Kidney capillary endothelial cell (primary cell): ENCODE measurements around the gene MTRF1.
"Not testable (repeated sequence)": the region's sequence is repeated elsewhere in the genome, so short reads cannot be mapped to it uniquely, and the experiment has no call there.

Experiments used
- DNase-seq: peaks from one replicate; pipeline ENCODE4 v3.0.0-alpha.2; 2018; ENCODE audit warnings: low spot score

MTRF1 gene

DNA sequence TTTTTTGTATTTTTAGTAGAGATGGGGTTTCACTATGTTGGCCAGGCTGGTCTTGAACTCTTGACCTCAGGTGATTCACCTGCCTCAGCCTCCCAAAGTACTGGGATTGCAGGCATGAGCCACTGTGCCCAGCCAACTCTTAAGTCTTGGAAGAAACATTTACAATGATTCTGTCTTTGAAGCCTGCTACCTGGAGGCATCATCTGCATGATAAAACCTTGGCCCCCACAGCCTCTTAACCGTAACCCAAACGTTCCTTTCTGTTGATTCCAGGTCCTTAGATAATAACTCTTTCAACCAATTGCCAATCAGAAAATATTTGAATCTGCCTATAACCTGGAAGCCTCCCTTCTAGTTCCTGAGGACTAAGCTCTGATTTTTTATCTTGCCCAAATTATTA lies 15.8 kb upstream of the MTRF1 start:
- DNase-seq = not testable (repeated sequence)

DNA sequence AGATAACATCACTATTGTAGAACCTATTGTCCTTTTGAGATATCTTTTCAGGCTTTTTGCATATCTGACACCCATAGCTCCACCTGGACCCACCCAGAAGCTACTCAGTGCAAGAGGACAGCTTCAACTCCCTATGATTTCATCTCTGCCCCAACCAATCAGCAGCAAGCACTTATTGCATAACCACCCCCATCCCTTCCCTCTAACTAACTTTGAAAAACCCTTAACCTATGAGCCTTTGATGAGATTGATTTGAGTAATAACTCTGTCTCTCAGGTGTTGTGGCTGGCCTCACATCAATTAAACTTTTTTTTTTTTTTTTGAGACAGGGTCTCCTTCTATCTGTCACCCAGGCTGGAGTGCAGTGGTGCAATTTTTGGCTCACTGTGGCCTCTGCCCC lies 13.4 kb upstream of the MTRF1 start:
- no peak for DNase-seq

DNA sequence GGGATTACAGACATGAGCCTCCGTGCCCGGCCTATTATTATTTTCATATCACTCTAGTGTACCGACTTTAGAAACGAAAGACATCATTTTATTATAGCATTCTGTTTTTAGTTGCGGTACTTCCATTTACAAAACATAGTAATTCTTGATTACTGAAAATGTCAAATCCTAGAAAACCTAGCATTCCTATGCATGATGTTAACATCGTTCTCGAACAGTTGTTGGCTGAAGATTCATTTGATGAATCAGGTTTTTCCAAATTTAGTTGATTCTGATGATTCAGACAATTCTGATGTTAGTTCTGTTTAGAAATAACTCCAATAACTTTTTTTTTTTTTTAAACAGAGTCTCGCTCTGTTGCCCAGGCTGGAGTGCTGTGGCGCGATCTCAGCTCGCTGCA lies 11.5 kb upstream of the MTRF1 start:
- DNase-seq = no peak

DNA sequence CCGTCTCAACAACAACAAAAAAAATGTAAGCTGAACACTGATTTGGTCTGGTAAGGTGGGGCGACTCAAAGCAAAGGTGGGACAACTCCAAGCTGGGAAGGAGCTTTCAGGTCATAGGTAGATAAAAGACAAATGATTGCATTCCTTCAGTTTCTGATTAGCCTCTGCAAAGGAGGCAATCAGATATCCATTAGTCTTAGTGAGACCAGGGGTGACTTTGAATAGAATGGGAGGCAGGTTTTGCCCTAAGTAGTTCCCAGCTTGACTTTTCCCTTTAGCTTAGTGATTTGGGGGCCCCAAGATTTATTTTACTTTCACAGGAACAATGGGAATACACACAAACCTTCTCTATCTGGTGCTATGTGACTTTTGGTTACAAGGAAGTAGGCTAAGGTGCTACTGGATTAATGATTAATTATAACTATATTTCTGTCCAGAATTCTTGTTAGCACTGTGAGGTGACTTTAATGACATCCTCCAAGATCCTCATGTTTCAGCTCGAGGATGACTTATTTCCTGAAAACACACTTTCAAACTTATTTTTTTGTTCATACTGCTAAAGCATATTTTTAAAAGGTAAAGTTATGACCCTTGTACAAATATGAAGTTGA lies 10.6 kb upstream of the MTRF1 start:
- no peak for DNase-seq

DNA sequence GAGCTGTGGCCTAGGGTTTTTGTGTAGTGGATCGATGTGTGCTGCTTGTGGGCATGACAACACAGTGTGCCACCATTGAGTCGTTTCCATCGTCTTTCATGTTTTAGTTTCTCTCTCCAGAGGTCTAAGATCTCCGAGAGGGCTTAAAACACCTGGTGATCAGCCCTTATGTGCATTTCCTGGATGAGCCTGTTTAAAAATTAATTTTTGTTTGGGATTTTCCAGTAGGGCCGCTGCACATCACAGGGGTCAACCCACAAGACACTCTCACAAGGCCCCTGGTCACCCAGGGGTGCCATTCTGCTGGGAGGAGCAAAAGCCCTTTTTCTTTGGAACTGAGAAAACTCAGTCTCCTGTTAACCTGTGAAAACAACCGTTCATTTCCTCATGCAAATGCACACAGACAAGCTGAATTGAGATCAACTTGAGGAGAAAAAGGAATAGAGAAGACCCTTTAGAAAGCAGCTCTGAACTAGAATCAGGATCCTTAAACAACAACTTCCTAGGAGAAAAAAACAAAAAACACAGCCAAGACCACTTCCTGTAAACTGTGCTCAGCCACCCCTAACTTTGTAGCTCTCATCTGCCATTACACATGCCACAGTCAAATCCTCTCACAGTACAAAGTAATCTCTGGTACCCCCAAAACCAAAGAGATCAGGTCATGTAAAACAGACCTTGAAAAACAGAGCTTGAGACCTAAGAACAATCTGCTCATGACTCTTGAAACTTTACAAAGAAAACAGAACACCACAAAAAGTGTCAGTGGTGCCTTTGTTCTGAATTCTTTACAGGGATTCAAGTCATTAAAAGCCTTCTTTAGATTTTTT lies 8.3 kb upstream of the MTRF1 start:
- DNase-seq = no peak

DNA sequence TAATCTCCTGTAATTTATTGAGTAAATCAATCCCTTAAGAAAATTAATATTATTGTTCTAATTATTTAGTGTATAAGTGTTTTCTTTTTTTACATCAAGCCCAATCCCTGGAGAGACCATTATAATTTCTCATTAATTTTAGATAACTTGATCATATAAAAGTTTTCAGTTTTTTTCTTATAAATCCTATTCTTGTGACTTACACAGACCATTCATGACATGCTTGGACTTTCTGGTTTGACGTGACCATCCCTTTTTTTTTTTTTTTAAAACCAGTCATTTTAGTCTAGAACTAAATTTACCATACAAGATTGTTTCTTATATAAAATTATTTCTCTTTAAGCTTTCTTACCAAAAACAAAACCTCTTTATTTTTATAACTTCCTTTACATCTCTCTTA lies 5.4 kb upstream of the MTRF1 start:
- DNase-seq = peak; percentile 16

DNA sequence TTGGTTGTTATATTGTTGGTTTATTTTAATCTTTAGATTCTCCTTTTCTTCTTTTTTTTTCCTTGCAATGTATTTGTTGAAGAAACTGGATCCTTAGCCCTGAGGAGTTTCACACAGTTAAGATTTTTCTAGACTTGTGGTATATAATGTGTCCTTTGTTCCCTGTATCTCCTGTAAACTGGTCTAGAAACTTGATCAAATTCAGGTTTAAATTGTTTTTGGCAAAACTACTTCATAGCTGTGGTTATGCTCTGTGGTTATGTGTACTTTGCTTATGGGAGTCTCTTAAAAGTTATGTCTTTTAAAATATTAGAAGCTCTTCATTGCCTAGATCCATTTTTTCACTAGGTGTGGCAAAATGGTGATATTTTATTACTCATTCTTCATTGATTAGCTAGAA lies 3.7 kb upstream of the MTRF1 start:
- DNase-seq = no peak

DNA sequence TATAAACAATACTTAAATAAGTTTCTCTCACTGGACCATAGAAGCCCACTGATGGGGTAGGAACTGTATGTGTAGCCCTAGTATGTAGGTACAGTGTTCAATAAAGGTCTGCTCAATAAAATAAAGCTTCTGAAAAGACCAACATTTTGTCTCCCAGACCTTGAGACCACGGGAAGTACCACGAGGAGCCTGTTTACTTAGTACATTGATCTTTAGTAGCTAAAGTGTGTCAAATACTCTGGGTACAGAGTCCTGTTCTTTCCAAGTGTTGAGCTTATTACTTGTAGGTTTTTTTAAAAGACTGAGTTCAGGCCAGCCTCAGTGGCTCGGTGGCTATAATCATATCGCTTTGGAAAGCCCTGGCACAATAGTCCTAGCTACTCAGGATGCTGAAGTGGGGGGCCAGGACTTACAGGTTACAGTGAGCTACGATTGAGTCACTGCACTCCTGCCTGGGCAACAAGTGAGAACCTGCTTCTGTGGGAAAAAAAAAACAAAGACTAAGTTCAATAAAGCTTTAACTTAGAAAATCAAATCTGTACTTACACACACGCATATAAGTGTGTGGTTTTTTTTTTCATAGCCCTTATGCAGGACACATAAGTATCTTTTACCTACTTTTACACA lies 3.4 kb downstream of the MTRF1 start:
- no peak for DNase-seq

DNA sequence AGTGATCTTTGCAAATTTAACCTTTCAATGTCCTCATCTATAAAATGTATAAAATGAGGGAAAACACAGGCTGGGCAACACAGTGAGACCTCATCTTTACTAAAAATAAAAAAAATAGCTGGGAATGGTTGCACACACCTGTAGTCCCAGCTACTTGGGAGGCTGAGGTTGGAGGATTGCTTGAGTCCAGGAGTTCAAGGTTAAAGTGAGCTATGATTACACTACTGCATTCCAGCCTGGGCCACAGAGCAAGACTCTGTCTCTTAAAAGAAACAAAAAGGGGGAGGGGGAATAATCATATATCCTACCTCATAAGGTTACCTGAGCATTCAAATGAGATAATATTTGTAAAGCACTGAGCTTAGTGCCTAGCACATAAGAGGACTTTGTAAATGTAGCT lies 5.8 kb downstream of the MTRF1 start:
- no peak for DNase-seq

DNA sequence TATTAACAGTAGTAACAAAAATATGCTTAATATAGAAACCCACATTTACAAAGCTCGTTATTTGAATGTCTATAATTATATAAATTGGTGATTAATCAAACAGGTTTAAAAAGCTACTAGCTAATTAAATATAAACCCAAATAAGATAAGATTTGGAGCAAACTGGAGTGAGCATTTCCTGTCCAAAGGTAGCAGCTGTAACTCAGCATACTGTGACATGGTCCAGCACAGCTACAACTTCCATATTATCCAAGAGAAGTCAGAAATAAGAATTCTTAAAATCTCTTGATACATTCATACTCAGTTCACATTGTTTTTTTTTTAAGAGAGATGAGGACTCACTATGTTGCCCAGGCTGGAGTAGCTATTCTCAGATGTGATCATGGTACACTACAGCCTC lies 8.5 kb downstream of the MTRF1 start:
- no peak for DNase-seq

DNA sequence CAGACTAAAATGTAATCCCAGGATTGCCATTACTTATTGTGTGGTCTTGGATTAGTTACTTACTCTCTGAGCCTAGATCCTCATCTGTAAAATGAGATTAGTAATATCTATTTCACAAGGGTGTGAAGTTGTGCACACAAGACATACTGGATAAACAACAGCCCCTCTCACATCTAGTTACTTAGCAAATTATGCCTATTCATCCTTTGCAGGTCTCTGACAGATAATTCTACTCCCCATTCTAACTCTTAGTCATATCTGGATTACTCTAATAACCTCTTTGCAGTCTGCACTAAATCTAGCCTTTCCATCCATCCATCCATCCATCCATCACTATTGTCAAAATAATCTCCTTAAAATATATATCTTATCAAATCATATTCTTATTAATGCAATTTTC lies 12.4 kb downstream of the MTRF1 start:
- DNase-seq = no peak

DNA sequence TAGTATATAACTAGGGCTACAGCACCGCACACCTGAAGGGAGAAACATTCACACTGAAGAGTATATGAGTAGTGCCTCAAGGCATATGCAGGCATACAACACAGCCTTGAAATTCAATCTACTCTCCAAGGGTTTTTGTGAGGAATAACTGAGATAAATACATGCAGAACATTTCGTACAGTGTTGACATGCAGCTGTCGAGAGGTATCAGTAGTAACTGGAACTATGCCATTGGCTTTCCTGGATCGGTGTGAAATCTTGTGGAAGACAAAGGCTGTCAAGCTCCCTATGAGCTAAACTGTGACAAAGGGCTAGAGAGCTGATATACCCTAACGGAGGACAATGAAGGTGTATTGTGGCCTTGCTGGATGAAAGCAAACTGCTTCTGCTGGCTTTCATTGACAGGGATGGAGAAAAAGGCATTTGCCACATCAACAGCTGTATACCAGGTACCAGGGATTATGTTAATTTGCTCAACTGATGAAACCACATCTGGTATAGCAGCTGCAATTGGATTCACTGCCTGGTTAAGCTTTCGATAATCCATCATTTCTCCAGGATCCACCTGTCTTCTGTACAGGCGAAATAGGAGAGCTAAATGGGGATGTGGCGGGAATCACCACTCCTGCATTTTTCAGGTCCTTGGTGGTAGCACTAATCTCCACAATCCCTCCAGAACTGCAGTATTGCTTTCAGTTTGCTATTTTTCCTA lies 16.3 kb downstream of the MTRF1 start:
- no peak for DNase-seq

DNA sequence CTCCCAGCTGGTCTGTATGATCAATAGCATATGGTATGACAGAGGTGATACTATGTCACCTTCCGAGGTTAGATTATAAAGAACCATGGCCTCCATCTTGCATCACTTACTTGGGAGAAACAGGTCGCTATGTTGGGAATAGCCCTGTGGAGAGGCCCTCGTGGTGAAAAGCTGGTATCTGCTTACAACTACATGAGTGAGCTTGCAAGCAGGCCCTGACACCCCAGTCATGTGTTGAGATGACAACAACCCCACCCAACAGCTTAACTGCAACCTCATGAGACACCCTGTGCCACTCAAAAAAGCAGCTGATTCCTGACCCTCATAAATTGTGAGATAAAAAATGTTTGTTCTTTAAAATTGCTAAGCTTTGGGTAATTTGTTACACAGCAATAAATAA lies 18.8 kb downstream of the MTRF1 start:
- DNase-seq = no peak

DNA sequence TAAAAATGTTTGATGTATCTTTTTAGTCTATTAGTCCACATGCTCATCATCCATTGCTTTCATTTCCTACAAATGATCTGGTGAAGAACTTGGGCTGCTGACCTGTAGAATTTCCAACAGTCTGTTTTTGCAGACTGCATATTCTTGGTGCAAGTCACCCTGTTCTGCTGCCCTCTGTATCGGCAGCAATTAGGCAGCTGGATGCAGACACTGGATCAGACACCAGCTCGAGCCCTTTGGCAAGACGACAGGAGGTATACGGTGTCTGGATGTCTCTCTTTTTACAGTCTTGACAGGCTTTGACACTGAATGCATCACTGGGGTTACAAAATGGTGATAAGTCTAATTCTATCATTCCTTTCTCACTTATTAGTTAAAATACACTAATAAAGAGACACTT lies 21.8 kb downstream of the MTRF1 start:
- DNase-seq = no peak

DNA sequence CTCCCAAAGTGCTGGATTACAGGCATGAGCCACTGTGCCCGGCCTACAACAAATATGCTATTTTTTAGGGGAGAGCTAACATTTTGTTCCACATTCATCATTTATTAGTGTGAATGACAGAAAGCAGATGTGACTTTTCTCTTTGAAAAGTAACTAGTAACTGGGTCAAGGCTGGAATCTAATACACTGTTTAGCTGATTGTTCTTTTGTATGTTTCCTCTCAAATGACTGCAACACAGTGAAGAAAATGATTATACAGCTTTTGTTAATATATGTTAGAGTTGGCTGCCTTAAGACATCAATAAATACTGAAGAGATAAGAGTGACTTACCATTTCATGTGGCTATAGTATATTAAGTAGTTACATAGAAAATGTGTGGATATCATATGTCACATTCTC lies 27.0 kb downstream of the MTRF1 start:
- DNase-seq = no peak

DNA sequence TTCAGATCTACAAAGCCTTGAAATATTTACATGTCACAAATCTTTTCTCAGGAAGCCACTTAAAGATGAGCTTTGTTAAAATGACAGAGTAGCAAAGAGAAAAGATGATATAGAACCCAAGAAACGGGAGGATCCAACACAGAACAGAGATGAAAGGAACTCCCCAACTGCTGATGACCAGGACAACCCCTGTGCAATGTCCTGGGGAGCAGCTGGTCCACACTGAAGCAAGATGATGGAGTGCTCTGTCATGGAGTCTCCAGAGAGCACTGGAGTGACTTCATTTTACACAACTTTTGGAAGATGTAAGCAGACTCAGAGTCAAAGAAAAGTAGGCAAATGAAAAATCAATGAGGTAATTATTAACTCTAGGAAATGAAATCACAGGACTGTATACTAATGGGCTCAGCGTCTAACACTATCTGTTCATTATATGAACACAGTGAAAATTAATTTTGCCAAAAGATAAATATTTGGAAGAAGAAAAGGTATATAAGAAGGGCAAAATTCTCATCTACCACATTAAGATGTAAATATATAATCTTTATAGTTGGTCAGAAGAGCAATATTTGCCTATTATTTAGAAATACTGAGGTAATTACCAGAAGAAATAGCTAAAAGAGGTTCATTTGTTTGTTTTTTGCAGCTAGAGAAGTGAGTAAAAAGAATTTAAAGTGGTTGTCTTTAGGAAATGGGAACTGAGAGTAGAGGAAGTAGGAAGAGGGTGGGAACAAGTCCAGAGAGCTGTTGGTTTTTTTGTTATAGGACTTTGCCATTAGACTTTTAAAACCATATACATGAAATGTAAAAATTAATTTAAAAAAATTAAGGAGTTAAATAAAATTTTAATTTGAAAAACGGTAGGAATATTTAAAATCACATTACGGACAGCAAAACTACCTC lies 30.5 kb downstream of the MTRF1 start:
- DNase-seq = no peak

DNA sequence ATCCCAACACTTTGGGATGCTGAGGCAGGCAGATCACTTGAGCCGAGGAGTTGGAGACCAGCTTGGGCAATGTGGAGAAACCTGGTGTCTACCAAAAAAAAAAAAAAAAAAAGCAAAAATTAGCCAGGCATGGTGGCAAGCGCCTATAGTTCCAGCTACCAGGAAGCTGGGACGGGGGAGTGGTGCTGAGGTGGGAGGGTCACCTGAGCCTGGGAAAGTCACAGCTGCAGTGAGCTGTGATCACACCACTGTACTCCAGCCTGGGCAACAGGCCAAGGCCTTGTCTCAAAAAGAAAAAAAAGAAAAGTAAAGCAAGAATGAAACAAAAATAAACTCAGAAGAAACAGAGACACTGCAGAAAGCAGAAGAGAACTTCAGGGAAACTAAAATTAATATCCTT lies 31.6 kb downstream of the MTRF1 start:
- no peak for DNase-seq

DNA sequence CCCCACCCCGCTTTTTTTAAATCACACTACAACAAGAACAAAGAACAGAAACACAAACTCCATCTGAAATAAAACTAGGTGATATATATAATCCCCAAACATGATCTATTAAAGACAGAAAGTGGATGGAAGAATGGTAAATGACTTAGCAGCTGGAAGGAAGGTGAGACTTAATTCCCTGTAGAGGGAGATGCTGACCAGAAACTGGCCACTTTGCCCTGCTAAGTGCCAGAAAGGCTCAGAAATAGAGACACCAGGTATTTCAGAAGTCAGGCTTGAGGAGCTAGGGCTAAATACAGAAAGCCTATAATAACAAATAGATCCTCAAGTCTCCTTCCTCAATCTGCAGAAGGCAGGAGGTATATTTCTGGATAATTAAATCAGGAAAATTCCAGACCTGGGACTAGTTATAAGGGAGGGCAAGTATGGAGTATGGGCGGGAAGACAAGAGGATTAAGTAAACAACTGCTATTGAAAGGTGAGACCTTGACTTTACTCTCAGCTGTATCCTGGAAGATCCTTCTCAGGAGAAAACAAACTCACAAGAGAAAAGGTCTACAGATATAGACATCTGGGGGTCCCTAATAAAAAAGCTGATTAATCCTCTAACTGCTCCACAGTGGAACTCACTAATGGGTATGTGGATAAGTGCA lies 32.2 kb downstream of the MTRF1 start:
- DNase-seq = no peak

DNA sequence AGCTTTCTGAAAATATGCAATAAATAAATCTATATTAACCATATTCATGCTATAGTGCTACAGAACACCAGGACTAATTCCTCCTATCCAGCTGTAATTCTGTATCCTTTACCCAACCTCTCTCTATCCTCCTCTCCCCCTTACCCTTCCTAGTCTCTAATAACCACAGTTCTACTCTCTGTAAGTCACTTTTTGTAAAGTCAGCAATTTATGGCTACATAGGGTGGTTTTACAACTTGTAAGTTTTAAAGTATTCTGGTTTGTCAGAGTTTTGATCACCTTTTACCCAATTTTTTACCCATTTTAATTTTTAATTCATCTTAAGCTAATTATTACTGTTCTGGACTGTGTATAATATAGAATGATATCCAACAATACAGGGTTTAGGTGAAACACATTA lies 34.0 kb downstream of the MTRF1 start:
- DNase-seq = no peak

DNA sequence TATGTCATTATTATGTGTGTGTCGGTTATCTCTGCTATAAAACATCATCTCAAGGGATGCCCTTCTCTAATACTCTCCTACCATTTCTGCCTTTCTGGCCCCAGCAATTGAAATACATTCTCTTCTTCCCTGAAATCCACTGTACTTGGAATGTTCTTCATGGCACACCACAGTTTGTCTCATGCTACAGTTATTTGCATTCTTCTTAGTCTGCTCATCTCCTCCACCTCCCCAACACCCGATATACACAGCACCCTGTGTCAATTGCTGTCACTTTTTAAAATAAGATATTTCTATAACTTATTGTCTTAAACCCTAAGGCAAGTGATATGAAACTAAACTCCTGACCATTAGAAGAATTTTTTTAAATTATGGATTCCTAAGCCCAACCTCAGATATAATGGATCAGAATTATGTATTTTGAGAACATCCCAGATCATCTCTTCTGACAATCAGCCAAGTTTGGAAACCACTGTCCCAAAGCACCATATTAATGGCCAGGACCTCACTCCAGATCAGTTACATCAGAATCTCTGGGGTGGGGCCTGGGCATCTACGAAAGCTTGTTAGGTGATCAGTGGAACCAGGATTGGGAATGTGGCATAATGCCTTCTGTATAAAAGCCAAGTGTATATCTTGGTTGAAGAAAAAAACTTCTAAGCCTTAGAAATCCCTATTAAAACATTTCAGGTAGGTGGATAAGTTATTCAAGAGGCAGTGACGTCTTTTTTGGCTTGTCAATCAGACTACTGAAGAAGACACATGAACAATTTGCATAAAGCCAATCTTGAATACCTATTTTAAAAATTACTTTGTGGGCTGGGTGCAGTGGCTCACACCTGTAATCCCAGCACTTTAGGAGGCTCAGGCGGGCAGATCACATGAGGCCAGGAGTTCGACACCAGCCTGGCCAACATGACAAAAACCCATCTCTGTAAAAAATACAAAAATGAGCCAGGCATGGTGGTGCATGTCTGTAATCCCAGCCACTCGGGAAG lies 39.0 kb downstream of the MTRF1 start:
- DNase-seq = no peak
